KMS-11 (cell line): Measurements from ENCODE around the gene CPNE8.

Source experiments
- H2AFZ ChIP-seq: fragments of 200-600 bp; sonication (generic); 2 replicates; pipeline ENCODE4 v1.6.1; 2016; ENCODE audit warnings: antibody characterized with exemption, mixed run types, low read depth
- H3K27ac ChIP-seq: fragments of 200-600 bp; sonication (generic); 2 replicates; pipeline ENCODE4 v1.6.1; 2016; ENCODE audit warnings: mild to moderate bottlenecking, mixed run types
- H3K27me3 ChIP-seq: fragments of 200-600 bp; sonication (generic); 2 replicates; pipeline ENCODE4 v1.6.1; 2017; ENCODE audit warnings: mild to moderate bottlenecking, low read depth, mixed run types, moderate library complexity; ENCODE audit not compliant: insufficient read depth
- H3K36me3 ChIP-seq: fragments of 200-600 bp; sonication (generic); 2 replicates; pipeline ENCODE4 v1.6.1; 2017; ENCODE audit warnings: mild to moderate bottlenecking, mixed run types; ENCODE audit not compliant: insufficient read depth
- H3K4me1 ChIP-seq: fragments of 200-600 bp; sonication (generic); 2 replicates; pipeline ENCODE4 v1.6.1; 2016; ENCODE audit warnings: mild to moderate bottlenecking, low read depth, mixed run types; ENCODE audit not compliant: poor library complexity, severe bottlenecking
- H3K4me2 ChIP-seq: fragments of 200-600 bp; sonication (generic); 2 replicates; pipeline ENCODE4 v1.7.0; 2016; ENCODE audit warnings: mild to moderate bottlenecking, mixed run types
- H3K4me3 ChIP-seq: fragments of 200-600 bp; sonication (generic); IDR thresholded peaks from 2 replicates; pipeline ENCODE4 v1.6.1; 2017; ENCODE audit warnings: low read depth, low read length, mixed read lengths; ENCODE audit not compliant: insufficient read depth
- H3K79me2 ChIP-seq: fragments of 200-600 bp; sonication (generic); 2 replicates; pipeline ENCODE4 v1.6.1; 2016; ENCODE audit warnings: low read depth, mixed run types; ENCODE audit not compliant: insufficient read depth
- H3K9ac ChIP-seq: fragments of 200-600 bp; sonication (generic); 2 replicates; pipeline ENCODE4 v1.6.1; 2016; ENCODE audit warnings: mild to moderate bottlenecking, mixed run types
- H4K20me1 ChIP-seq: fragments of 200-600 bp; sonication (generic); 2 replicates; pipeline ENCODE4 v1.6.1; 2016; ENCODE audit warnings: mild to moderate bottlenecking, mixed run types; ENCODE audit not compliant: insufficient read depth
- TF ChIP-seq, protein P1 (sequence below): fragments of 200-600 bp; sonication (generic); conservative IDR thresholded peaks from 2 replicates; pipeline ENCODE4 v1.6.1; 2017; ENCODE audit warnings: low read depth, mild to moderate bottlenecking, antibody characterized with exemption, low read length, moderate library complexity, mixed read lengths

The CPNE8 gene

DNA sequence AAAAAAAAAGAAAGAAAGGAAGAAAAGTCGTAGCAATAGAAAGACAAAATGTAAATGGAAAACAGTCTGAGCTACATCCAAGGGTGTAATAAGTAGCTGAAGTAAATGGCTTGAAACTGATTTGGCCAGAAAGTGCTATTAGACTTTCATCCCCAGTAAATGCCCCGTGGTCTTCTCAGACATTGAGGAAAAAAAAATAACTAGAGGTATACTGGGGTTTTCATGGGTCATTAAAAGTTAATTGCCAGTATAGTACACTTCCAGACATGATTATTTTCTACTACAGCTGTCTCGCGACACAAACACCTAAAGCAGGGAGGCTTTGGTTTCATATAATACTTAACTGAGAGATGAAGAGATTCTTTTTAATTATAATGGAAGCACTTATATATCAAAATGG lies 271.9 kb downstream of the CPNE8 start:
- H3K4me2 ChIP-seq, result no peak overlapping the region
- no peak overlapping the region for H3K27ac ChIP-seq
- no peak overlapping the region for H3K9ac ChIP-seq
- TF ChIP-seq, protein P1, sequence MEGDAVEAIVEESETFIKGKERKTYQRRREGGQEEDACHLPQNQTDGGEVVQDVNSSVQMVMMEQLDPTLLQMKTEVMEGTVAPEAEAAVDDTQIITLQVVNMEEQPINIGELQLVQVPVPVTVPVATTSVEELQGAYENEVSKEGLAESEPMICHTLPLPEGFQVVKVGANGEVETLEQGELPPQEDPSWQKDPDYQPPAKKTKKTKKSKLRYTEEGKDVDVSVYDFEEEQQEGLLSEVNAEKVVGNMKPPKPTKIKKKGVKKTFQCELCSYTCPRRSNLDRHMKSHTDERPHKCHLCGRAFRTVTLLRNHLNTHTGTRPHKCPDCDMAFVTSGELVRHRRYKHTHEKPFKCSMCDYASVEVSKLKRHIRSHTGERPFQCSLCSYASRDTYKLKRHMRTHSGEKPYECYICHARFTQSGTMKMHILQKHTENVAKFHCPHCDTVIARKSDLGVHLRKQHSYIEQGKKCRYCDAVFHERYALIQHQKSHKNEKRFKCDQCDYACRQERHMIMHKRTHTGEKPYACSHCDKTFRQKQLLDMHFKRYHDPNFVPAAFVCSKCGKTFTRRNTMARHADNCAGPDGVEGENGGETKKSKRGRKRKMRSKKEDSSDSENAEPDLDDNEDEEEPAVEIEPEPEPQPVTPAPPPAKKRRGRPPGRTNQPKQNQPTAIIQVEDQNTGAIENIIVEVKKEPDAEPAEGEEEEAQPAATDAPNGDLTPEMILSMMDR, result no peak
- H3K27me3 ChIP-seq, result no peaks in the 10 kb centered on the region
- H4K20me1 ChIP-seq, result no peaks in the 10 kb centered on the region
- H3K36me3 ChIP-seq, result no peaks in the 10 kb centered on the region; the same call in 1 of the 2 replicates
- no peaks in the 10 kb centered on the region for H3K4me1 ChIP-seq
- H3K79me2 ChIP-seq, result no peaks in the 10 kb centered on the region
- no peak overlapping the region for H3K4me3 ChIP-seq
- no peak overlapping the region for H2AFZ ChIP-seq

DNA sequence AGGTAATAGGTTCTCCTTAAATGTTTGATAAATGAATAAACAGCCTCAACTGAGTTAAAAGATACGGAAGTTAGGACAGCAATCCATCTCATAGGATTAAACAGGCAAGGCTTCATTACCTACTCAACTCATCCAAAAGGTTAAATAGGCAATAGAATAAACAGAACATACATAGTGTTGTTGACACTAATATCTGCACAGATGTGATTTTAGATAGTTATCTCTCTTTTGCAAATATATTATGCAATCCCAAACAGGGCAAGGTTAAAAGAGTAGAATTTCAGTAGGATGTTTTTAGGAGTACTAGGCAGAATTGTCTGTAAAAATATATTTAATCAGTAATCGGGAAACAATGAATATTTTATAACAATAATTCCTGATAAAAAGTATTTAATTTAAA lies 276.3 kb downstream of the CPNE8 start:
- no peak overlapping the region for H3K27ac ChIP-seq
- no peaks in the 10 kb centered on the region; the same call in 1 of the 2 replicates for H3K36me3 ChIP-seq
- H3K4me1 ChIP-seq, result no peaks in the 10 kb centered on the region
- H4K20me1 ChIP-seq, result no peaks in the 10 kb centered on the region
- H3K9ac ChIP-seq, result no peak overlapping the region
- H3K4me3 ChIP-seq, result no peak overlapping the region
- TF ChIP-seq, protein P1, result no peak
- H3K4me2 ChIP-seq, result no peak overlapping the region
- no peak overlapping the region for H2AFZ ChIP-seq
- no peaks in the 10 kb centered on the region for H3K27me3 ChIP-seq
- H3K79me2 ChIP-seq, result no peaks in the 10 kb centered on the region

DNA sequence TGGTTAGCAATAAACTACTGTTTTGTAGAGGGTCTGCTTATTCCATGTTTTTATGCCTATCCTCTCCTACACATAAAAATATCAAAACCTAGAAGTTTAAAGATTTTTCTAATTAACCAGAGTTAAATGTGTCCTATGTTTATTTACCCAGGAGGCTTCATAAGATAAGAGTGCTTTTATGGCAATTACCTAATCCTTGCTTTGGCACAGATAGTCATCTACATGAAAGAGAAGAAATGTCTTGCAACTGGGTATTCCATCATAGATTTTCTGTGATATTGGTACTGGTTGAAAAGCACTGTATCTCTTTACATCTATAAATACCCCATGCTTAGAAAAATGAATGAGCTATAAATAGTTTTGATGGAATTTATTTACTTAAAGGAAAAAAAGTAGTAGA lies 277.1 kb downstream of the CPNE8 start:
- Histone ChIP-seq H3K79me2 (no peaks in the 10 kb centered on the region), H2AFZ (no peak overlapping the region), H3K36me3 (no peaks in the 10 kb centered on the region; the same call in 1 of the 2 replicates), H4K20me1 (no peaks in the 10 kb centered on the region), H3K4me2 (no peak overlapping the region), H3K27ac (no peak overlapping the region), H3K4me3 (no peak overlapping the region), H3K27me3 (no peaks in the 10 kb centered on the region), H3K9ac (no peak overlapping the region), H3K4me1 (no peaks in the 10 kb centered on the region)
- TF ChIP-seq, protein P1, result no peak

DNA sequence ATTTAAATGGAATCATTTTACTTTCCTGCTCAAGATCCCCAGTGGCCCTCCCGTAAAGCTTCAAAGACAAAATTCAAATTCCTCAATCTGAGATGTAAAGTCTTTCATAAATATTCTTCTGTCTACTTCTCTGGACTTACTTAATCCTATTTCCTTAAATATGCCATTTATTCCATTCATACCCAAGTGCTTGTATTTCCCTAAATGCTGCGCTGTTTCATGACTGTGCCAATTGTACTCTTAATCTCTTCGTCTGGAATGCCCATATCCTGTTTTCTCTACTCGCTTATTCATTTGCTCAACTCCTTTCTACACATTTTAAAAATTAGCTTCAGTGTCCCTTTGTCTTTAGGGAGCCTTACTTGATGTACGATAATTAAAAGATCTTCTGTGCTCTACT lies 280.1 kb downstream of the CPNE8 start:
- TF ChIP-seq, protein P1, result no peak
- H4K20me1 ChIP-seq, result no peaks in the 10 kb centered on the region

DNA sequence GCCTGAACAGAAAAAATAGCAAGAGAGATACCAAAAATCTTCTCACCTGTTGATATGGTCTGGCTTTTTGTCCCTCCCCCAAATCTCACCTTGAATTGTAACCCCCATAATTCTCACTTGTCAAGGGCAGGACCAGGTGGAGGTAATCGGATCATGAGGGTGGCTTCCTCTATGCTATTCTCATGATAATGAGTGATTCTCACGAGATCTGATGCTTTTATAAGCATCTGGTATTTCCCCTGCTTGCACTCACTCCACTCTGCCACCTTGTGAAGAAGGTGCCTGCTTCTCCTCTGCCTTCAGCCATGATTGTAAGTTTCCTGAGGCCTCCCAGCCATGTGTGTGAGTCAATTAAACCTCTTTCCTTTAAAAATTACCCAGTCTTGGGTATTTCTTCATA lies 291.2 kb downstream of the CPNE8 start:
- H3K4me3 ChIP-seq, result no peak overlapping the region
- no peaks in the 10 kb centered on the region for H3K27me3 ChIP-seq
- H2AFZ ChIP-seq, result no peak overlapping the region
- H4K20me1 ChIP-seq, result no peaks in the 10 kb centered on the region
- TF ChIP-seq, protein P1, result no peak
- H3K79me2 ChIP-seq, result no peaks in the 10 kb centered on the region
- no peak overlapping the region for H3K9ac ChIP-seq
- no peaks in the 10 kb centered on the region for H3K4me1 ChIP-seq
- no peak overlapping the region for H3K4me2 ChIP-seq
- H3K27ac ChIP-seq, result no peak overlapping the region
- H3K36me3 ChIP-seq, result no peaks in the 10 kb centered on the region

More for the DNA sequence above, 280.1 kb downstream of the CPNE8 start:
- H2AFZ ChIP-seq, result no peak overlapping the region
- H3K27ac ChIP-seq, result no peak overlapping the region
- no peak overlapping the region for H3K9ac ChIP-seq
- no peaks in the 10 kb centered on the region for H3K36me3 ChIP-seq
- H3K4me2 ChIP-seq, result no peak overlapping the region
- H3K4me1 ChIP-seq, result no peaks in the 10 kb centered on the region
- no peaks in the 10 kb centered on the region for H3K27me3 ChIP-seq
- H3K4me3 ChIP-seq, result no peak overlapping the region
- no peaks in the 10 kb centered on the region for H3K79me2 ChIP-seq
